HL-60/S4 (cell line): ENCODE measurements around the gene DCLK1.

Experiments used
- in situ Hi-C: fragments of 300-500 bp; cut with MboI; formaldehyde crosslinking; loops from 2 replicates; pipeline ENCODE4 v1.14.3; 2022; ENCODE audit warnings: low sequenced_read_pairs

Gene DCLK1

GRCh38 chr13:35765941-35766340, 365.2 kb downstream of the DCLK1 start:
- in situ Hi-C loops, result no loop called here

- in situ Hi-C loops, result no loop called here
Measured at GRCh38 chr13:35765366-35765765, 365.8 kb downstream of the DCLK1 start.

GRCh38 chr13:35764326-35765015, 366.7 kb downstream of the DCLK1 start:
- in situ Hi-C loops, result no loop called here

- in situ Hi-C loops, result no loop called here
Measured at GRCh38 chr13:35763782-35764123, 367.4 kb downstream of the DCLK1 start.

GRCh38 chr13:35763060-35763781, 368.0 kb downstream of the DCLK1 start:
- in situ Hi-C loops, result no loop called here

GRCh38 chr13:35761440-35762252, 369.5 kb downstream of the DCLK1 start:
- in situ Hi-C loops, result no loop called here

- in situ Hi-C loops, result no loop called here
Measured at GRCh38 chr13:35760735-35761281, 370.4 kb downstream of the DCLK1 start.

GRCh38 chr13:35747594-35747993, 383.6 kb downstream of the DCLK1 start:
- in situ Hi-C loops, result no loop called here

- in situ Hi-C loops, result no loop called here
Measured at GRCh38 chr13:35744566-35745178, 386.5 kb downstream of the DCLK1 start.

- in situ Hi-C loops, result no loop called here
Measured at GRCh38 chr13:35744144-35744543, 387.0 kb downstream of the DCLK1 start.

GRCh38 chr13:35743165-35743564, 388.0 kb downstream of the DCLK1 start:
- in situ Hi-C loops, result no loop called here

- in situ Hi-C loops, result no loop called here
Measured at GRCh38 chr13:35741657-35742056, 389.5 kb downstream of the DCLK1 start.

- in situ Hi-C loops, result no loop called here
Measured at GRCh38 chr13:35736876-35737275, 394.3 kb downstream of the DCLK1 start.

GRCh38 chr13:35733827-35734226, 397.4 kb downstream of the DCLK1 start:
- in situ Hi-C loops, result no loop called here

- in situ Hi-C loops, result no loop called here
Measured at GRCh38 chr13:35732565-35732964, 398.6 kb downstream of the DCLK1 start.

GRCh38 chr13:35731471-35731870, 399.7 kb downstream of the DCLK1 start:
- in situ Hi-C loops, result no loop called here

- in situ Hi-C loops, result no loop called here
Measured at GRCh38 chr13:35729926-35730627, 401.1 kb downstream of the DCLK1 start.

GRCh38 chr13:35727881-35728280, 403.3 kb downstream of the DCLK1 start:
- in situ Hi-C loops, result no loop called here

GRCh38 chr13:35724446-35724845, 406.7 kb downstream of the DCLK1 start:
- in situ Hi-C loops, result no loop called here

- in situ Hi-C loops, result no loop called here
Measured at GRCh38 chr13:35723821-35724220, 407.4 kb downstream of the DCLK1 start.
